NCI-H460 (cell line): ENCODE results near the gene IRF2BPL. TPM values are rescaled to one million over a fixed set of nuclear protein-coding genes. Genes with fewer than 3 reads are reported as not detected.

ENCODE experiments used
- DNase-seq: peaks from one replicate; pipeline ENCODE4 v3.0.0-alpha.2; 2016; ENCODE audit warnings: low read depth; ENCODE audit errors: extremely low read depth
- total RNA-seq: library from RNA; depleted of rRNA; stranded (reverse); fragments of >200 nt; shearing (Covaris generic); gene quantifications from 2 replicates; pipeline ENCODE4 v1.2.3, GENCODE V29; 2014; rRNA removed

Gene IRF2BPL
- total RNA-seq, 1 experiment from 2014 or later = 31.5 TPM

GRCh38 chr14:76995279-76996035 is 33.1 kb downstream of the IRF2BPL start:
- DNase-seq = no peak

GRCh38 chr14:76993752-76994151 is 34.8 kb downstream of the IRF2BPL start:
- DNase-seq = no peak

- no peak for DNase-seq
Observed at GRCh38 chr14:76990084-76990483, 38.4 kb downstream of the IRF2BPL start.

GRCh38 chr14:76987956-76988520 is 40.5 kb downstream of the IRF2BPL start:
- no peak for DNase-seq

- DNase-seq = no peak
Observed at GRCh38 chr14:76986231-76986565, 42.3 kb downstream of the IRF2BPL start.

- DNase-seq = no peak
Observed at GRCh38 chr14:76985540-76986230, 42.8 kb downstream of the IRF2BPL start.

GRCh38 chr14:76984787-76985375 is 43.6 kb downstream of the IRF2BPL start:
- DNase-seq = no peak

- no peak for DNase-seq
Observed at GRCh38 chr14:76984297-76984696, 44.2 kb downstream of the IRF2BPL start.

GRCh38 chr14:76981670-76982069 is 46.8 kb downstream of the IRF2BPL start:
- no peak for DNase-seq

GRCh38 chr14:76977793-76978720 is 50.5 kb downstream of the IRF2BPL start:
- no peak for DNase-seq

GRCh38 chr14:76976240-76977005 is 52.1 kb downstream of the IRF2BPL start:
- DNase-seq = no peak

GRCh38 chr14:76975812-76976211 is 52.7 kb downstream of the IRF2BPL start:
- no peak for DNase-seq

GRCh38 chr14:76975051-76975450 is 53.5 kb downstream of the IRF2BPL start:
- DNase-seq = no peak

Other genes starting within 250 kb of the IRF2BPL start
- 13.5 and 14.8 TPM in 2 replicates for gene ANGEL1, start 215.8 kb downstream of the IRF2BPL start, total RNA-seq
- not detected in 2 replicates for gene LRRC74A, start 202.3 kb downstream of the IRF2BPL start, total RNA-seq
- gene CIPC, start 69.5 kb upstream of the IRF2BPL start, total RNA-seq = 16.6 and 17.9 TPM in 2 replicates
- gene ZDHHC22, start 113.1 kb upstream of the IRF2BPL start, total RNA-seq = not detected in 2 replicates
- not detected in 2 replicates for gene TMEM63C, start 153.1 kb upstream of the IRF2BPL start, total RNA-seq
- gene NGB, start 242.5 kb upstream of the IRF2BPL start, total RNA-seq = not detected in 2 replicates